ENCODE measurements around the gene PTGFRN.

The PTGFRN gene

GRCh38 chr1:116944613-116945012 lies 34.9 kb downstream of the PTGFRN start:
- no peak for ATAC-seq

- no peak for ATAC-seq
These were observed 35.7 kb downstream of the PTGFRN start for GRCh38 chr1:116945421-116945820.

- no peak for ATAC-seq
These were observed 36.3 kb downstream of the PTGFRN start for GRCh38 chr1:116945996-116946395.

- ATAC-seq, result no peak
These were observed 37.6 kb downstream of the PTGFRN start for GRCh38 chr1:116947092-116947860.

GRCh38 chr1:116948046-116948445 lies 38.3 kb downstream of the PTGFRN start:
- no peak for ATAC-seq

- no peak for ATAC-seq
These were observed 38.9 kb downstream of the PTGFRN start for GRCh38 chr1:116948642-116949041.

GRCh38 chr1:116949213-116949985 lies 39.7 kb downstream of the PTGFRN start:
- ATAC-seq, result no peak

- ATAC-seq, result no peak
These were observed 40.9 kb downstream of the PTGFRN start for GRCh38 chr1:116950517-116951199.

- no peak for ATAC-seq
These were observed 41.7 kb downstream of the PTGFRN start for GRCh38 chr1:116951200-116951935.

GRCh38 chr1:116952738-116953275 lies 43.1 kb downstream of the PTGFRN start:
- ATAC-seq, result no peak

GRCh38 chr1:116954440-116954839 lies 44.7 kb downstream of the PTGFRN start:
- no peak for ATAC-seq

GRCh38 chr1:116956378-116956777 lies 46.7 kb downstream of the PTGFRN start:
- no peak for ATAC-seq

GRCh38 chr1:116957646-116958045 lies 47.9 kb downstream of the PTGFRN start:
- no peak for ATAC-seq

GRCh38 chr1:116958110-116958509 lies 48.4 kb downstream of the PTGFRN start:
- ATAC-seq, result no peak

GRCh38 chr1:116958977-116959376 lies 49.3 kb downstream of the PTGFRN start:
- ATAC-seq, result no peak

- no peak for ATAC-seq
These were observed 51.9 kb downstream of the PTGFRN start for GRCh38 chr1:116961606-116962005.

- peak in 1 of 2 donors; percentile 48 for ATAC-seq
These were observed 53.4 kb downstream of the PTGFRN start for GRCh38 chr1:116962987-116963639.

GRCh38 chr1:116966791-116967190 lies 57.1 kb downstream of the PTGFRN start:
- ATAC-seq, result no peak

- ATAC-seq, result no peak
These were observed 59.0 kb downstream of the PTGFRN start for GRCh38 chr1:116968724-116969123.

- ATAC-seq, result no peak
These were observed 61.6 kb downstream of the PTGFRN start for GRCh38 chr1:116971258-116971860.

- ATAC-seq, result no peak
These were observed 62.4 kb downstream of the PTGFRN start for GRCh38 chr1:116971965-116972673.

Data from activated CD4-positive, CD25-positive, alpha-beta regulatory T cell treated with anti-CD3 and anti-CD28 coated beads, Interleukin-2, amount 50 U/mL, for 24 hours (primary cell).